Mesodermal cell (in vitro differentiated cells): ENCODE results near the gene SPATA45. TPM values are rescaled to one million over a fixed set of nuclear protein-coding genes. Genes with fewer than 3 reads are reported as not detected.
"Not testable (repeated sequence)": the region's sequence is repeated elsewhere in the genome, so short reads cannot be mapped to it uniquely, and the experiment has no call there.

Source experiments
- H3K27ac ChIP-seq: 2 replicates; pipeline ENCODE4 v1.7.0; 2013; ENCODE audit warnings: mild to moderate bottlenecking, low read depth, low read length, moderate library complexity; ENCODE audit not compliant: severe bottlenecking
- H3K36me3 ChIP-seq: 2 replicates; pipeline ENCODE4 v1.7.1; 2013; ENCODE audit warnings: mild to moderate bottlenecking, low read length, moderate library complexity; ENCODE audit not compliant: control insufficient read depth, insufficient read depth
- H3K4me1 ChIP-seq: one replicate; pipeline ENCODE4 v1.7.1; 2013; ENCODE audit warnings: mild to moderate bottlenecking, low read length; ENCODE audit not compliant: insufficient read depth, control insufficient read depth, poor library complexity, severe bottlenecking
- H3K4me3 ChIP-seq: 2 replicates; pipeline ENCODE4 v1.7.0; 2013; ENCODE audit warnings: low read length, control low read depth, mild to moderate bottlenecking; ENCODE audit not compliant: insufficient read depth, poor library complexity, severe bottlenecking; ENCODE audit errors: extremely low read depth
- H3K9me3 ChIP-seq: 2 replicates; pipeline ENCODE4 v1.7.1; 2013; ENCODE audit warnings: mild to moderate bottlenecking, low read length, moderate library complexity; ENCODE audit not compliant: control insufficient read depth
- WGBS, 2 experiments: methylation state at CpG; one replicate each; pipeline ENCODE4 v1.1.5; 2013; ENCODE audit warnings: missing lambda C conversion rate in 2 of 2; ENCODE audit not compliant: insufficient coverage in 2 of 2; 5-methylcytosine and 5-hydroxymethylcytosine counted together
- polyA plus RNA-seq, 2 experiments: library from polyadenylated mRNA; stranded (reverse); fragments of 50-300 nt; gene quantifications; one replicate each; pipeline ENCODE4 v1.2.3, GENCODE V29; 2013

The SPATA45 gene
- not detected for polyA plus RNA-seq (2013, experiment 1 of 2)
- polyA plus RNA-seq (2013, experiment 2 of 2) = not detected

DNA sequence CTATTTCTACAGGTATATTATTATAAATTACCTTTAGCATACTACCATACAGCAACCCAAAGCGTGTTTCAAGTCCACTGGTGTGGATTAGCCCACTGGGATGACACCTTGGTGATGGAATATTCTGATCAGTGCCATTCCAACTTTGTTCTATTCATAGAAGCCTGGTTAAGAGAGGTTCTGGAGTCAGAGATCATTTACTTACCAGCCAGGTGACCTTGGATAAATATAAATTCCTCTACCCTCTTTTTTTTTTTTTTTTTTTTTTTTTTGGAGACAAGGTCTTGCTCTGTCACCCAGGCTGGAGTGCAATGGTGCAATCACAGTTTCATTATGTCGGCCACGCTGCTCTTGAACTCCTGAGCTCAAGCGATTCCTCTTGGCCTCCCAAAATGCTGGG, at the start of gene SPATA45:
TSS of gene SPATA45 (minus strand) at position 101 of the 400 bp plus-strand sequence. CDS start 11,500 bp downstream, outside the sequence.
- Histone ChIP-seq H3K9me3 (no peaks in the 10 kb centered on the region), H3K27ac (no peak within 1 kb of the TSS), H3K4me3 (no peak within 1 kb of the TSS), H3K36me3 (no peaks in the 10 kb centered on the region), H3K4me1 (no peaks in the 10 kb centered on the region)
- 81 to 83% methylated on average over 3 of the region's 4 CpGs for WGBS, 2 experiments

DNA sequence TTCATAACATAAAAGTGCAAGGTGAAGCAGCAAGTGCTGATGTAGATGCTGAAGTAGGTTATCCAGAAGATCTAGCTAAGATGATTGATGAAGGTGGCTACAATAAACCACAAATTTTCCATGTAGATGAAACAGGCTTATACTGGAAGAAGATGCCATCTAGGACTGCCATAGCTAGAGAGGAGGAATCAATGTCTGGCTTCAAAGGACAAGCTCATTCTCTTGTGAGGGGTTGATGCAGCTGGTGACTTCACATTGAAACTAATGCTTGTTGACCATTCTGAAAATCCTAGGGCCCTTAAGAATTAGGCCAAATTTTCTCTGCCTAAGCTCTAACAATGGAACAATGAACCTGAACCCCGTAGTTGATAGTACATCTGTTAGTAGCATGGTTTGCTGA, 44.7 kb upstream of the SPATA45 start:
- Histone ChIP-seq H3K36me3 (peaks cover 89% of the 10 kb centered on the region), H3K9me3 (no peaks in the 10 kb centered on the region), H3K27ac (no peak overlapping the region), H3K4me3 (no peak overlapping the region), H3K4me1 (no peaks in the 10 kb centered on the region)
- no CpG with 5 or more reads among the region's 1 CpG for WGBS, 2 experiments

DNA sequence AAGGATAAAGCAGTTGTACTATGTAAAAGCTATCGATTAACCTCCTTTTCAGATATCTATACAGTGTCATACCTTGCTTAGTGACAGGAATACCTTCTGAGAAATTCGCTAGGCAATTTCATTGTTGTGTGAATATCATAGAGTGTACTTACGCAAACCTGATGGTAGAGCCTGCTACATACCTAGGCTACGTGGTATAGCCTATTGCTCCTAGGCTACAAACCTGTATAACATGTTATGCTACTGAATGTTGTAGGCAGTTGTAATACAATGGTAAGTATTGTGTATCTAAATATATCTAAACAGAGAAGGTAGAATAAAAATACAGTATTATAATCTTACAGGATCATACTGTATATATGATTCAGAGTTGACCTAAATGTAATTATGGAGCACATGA, 37.1 kb upstream of the SPATA45 start:
- Histone ChIP-seq H3K9me3 (no peaks in the 10 kb centered on the region), H3K4me3 (no peak overlapping the region), H3K4me1 (no peaks in the 10 kb centered on the region), H3K27ac (no peak overlapping the region), H3K36me3 (peaks cover 72% of the 10 kb centered on the region)
- 93 to 100% methylated on average over 2 to 3 of the region's 4 CpGs for WGBS, 2 experiments

DNA sequence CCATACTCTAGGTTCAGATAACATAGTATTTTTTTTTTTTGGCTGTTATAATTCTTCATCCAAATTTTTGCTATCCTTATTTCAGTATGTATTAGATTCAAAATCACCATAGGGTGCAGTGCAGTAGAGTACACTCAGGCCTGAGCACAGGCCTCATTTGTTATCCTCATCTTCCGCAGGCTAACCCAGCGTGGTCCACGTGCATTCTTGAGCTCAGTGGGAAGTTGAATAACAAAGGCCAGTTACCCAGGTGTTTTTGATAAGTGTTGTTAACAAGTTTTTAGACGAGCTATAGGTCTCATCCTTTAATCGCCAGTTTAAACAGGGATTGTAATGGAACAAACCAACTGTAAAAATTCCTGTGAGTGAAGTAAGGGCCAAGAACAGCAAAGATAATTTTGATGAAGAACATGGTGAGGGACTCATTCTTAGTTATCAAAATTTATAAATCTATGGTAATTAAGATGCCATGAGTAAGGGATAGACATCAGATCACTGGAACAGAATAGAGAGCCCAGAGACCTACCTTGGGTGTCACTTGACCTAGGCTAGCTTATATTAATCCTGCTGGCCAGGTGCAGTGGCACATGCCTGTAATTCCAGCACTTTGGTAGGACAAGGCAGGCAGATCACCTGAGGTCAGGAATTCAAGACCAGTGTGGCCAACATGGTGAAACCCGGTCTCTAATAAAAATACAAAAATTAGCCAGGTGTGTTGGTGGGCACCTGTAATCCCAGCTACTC, 32.7 kb upstream of the SPATA45 start:
- Histone ChIP-seq H3K4me1 (no peaks in the 10 kb centered on the region), H3K27ac (no peak overlapping the region), H3K36me3 (peaks cover 58% of the 10 kb centered on the region), H3K9me3 (no peaks in the 10 kb centered on the region), H3K4me3 (no peak overlapping the region)
- 71 to 86% methylated on average over 5 to 6 of the region's 6 CpGs for WGBS, 2 experiments

DNA sequence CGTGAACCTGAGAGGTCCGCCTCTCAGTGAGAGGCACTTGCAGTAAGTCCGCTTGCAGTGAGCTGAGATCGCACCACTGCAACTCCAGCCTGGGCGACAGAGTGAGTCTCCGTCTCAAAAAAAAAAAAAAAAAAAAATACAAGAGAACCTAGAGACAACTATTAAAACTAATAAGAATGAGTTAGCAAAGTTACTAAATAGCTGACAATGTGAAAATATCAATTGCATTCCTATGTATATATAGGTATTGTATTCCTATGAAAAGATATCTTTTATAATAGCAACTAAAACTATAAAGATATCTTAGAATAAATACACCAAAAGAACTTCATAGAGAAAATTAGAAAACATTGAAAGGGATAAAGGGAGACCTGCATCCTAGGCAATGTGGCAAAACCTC, 31.0 kb upstream of the SPATA45 start:
- H3K36me3 ChIP-seq = peaks cover 58% of the 10 kb centered on the region
- 94 to 100% methylated on average over 1 to 3 of the region's 6 CpGs for WGBS, 2 experiments
- no peak overlapping the region for H3K27ac ChIP-seq
- H3K4me3 ChIP-seq = no peak overlapping the region
- H3K9me3 ChIP-seq = no peaks in the 10 kb centered on the region
- H3K4me1 ChIP-seq = no peaks in the 10 kb centered on the region

DNA sequence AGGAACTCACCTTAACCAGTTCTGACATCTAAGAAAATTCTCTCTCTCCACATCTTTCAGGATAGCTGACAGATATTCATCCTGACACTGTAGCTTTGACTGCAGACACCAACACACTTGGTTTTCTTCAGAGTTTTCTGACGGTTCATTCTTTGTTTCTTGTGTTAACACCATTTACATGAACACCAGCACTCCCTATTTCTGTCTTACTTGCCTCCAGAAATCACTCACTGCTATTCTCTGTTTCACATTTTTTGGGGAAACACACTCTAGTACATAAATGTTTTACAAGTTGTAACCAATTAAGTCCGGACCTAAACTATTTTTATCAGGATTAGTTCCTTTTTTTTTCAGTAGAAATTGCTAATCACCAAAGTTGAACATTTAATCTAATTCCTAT, 26.1 kb upstream of the SPATA45 start:
- H3K9me3 ChIP-seq = no peaks in the 10 kb centered on the region
- H3K4me3 ChIP-seq = no peak overlapping the region
- 70 to 83% methylated on average over 1 to 2 of the region's 2 CpGs for WGBS, 2 experiments
- H3K4me1 ChIP-seq = no peaks in the 10 kb centered on the region
- H3K36me3 ChIP-seq = peaks cover 81% of the 10 kb centered on the region
- H3K27ac ChIP-seq = no peak overlapping the region

DNA sequence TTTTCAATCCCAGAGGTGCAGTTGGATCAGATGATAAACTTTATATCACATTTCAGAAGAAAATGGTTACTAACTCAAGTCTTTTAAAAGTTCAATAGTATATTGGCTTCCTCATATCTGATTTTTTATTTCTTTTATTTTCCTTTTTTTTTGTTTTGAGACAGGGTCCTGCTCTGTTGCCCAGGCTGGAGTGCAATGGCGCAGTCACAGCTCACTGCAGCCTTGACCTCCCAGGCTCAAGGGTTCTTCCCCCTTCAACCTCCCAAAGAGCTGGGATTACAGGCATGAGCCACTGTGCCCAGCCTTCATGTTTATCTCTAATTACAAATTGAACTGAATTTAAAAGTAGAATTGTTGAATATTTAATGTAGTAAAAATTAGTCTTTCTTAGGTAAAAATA, 24.5 kb upstream of the SPATA45 start:
- Histone ChIP-seq H3K4me3 (no peak overlapping the region), H3K4me1 (no peaks in the 10 kb centered on the region), H3K27ac (no peak overlapping the region), H3K9me3 (no peaks in the 10 kb centered on the region), H3K36me3 (peaks cover 79% of the 10 kb centered on the region)
- WGBS, 2 experiments = 56% methylated on average over 1 of the region's 1 CpG; no CpG with 5 or more reads in 1 of the 2 experiments

DNA sequence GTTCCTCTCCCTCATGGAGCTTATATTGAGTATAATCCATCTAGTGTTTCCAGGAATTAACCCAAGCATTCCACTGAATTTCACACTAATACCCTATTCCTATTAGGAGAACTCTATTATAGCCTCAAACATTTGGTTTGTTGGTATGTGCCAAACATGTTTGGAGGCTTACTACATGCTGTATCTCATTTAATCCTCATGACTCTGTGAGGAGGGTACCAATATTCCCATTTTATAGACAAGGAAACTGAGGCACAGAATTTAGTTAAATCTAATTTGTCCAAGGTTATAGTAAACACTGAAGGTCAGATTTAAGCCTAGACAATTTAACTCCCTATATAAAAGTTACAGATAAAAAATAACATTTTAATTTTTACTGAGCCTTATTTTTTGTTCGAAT, 19.7 kb upstream of the SPATA45 start:
- Histone ChIP-seq H3K36me3 (peaks cover 60% of the 10 kb centered on the region), H3K27ac (no peak overlapping the region), H3K4me3 (no peak overlapping the region), H3K9me3 (no peaks in the 10 kb centered on the region), H3K4me1 (no peaks in the 10 kb centered on the region)
- no CpG with 5 or more reads among the region's 1 CpG for WGBS, 2 experiments

DNA sequence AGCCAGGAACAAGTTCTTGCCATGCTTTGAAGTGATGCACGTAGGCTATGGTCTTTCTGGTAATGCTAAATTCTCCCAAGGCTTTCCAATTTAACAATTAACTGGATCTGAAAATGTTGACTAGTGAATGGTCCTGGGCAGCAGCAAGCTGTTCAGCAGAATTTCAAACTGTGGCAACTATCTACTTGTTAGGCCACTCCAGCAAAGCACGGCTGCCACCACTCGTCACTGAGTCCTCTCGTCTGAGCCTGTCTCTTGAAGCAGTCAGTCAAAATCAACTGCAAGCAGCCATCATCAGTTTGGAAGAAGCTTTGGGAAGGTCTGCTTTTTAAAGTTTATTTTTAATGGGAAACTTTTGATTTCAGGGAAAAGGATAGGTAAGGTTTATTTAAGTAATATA, 16.8 kb upstream of the SPATA45 start:
- 95 to 100% methylated on average over 4 of the region's 4 CpGs for WGBS, 2 experiments
- Histone ChIP-seq H3K36me3 (peaks cover 53% of the 10 kb centered on the region), H3K4me3 (no peak overlapping the region)

DNA sequence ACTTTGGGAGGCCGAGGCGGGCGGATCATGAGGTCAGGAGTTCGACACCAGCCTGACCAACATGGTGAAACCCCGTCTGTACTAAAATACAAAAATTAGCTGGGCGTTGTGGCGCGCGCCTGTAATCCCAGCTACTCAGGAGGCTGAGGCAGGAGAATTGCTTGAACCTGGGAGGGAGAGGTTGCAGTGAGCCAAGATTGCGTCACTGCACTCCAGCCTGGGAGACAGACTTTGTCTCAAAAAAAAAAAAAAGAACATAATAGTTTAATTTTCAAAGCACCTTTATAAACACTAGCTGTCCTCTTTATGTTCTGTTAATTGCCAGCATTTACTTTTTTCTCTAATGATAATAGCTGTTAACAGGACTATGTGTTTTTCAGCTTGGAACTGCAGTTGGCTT, 15.9 kb upstream of the SPATA45 start:
- 90 to 100% methylated on average over 2 to 9 of the region's 10 CpGs for WGBS, 2 experiments
- H3K36me3 ChIP-seq = peaks cover 45% of the 10 kb centered on the region
- H3K4me1 ChIP-seq, H3K27ac ChIP-seq, H3K4me3 ChIP-seq, H3K9me3 ChIP-seq: not testable (repeated sequence)

More for the DNA sequence above, 16.8 kb upstream of the SPATA45 start:
- no peaks in the 10 kb centered on the region for H3K4me1 ChIP-seq
- H3K27ac ChIP-seq = no peak overlapping the region
- no peaks in the 10 kb centered on the region for H3K9me3 ChIP-seq

DNA sequence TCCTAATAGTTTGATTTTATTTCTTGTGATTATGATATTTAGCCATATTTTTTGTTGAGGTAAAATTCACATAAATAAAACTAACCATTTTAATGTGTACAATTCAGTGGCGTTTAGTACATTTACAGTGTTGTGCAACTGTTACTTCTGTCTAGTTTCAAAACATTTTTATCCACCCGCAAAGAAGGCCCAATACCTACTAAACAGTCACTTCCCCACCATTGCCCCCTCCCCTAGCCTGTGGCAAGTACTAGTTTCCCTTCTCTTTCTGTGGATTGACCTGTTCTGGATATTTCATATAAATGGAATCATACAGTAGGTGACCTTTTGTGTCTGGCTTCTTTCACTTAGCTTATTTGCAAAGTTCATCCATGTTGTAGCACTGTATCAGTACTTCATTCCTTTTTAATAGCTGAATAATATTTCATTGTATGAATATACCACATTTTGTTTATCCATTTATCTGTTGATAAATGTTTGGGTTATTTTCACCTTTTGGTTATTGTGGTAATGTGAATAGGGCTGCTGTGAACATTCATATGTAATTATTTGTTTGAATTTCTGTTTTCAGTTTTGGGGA, 14.8 kb upstream of the SPATA45 start:
- Histone ChIP-seq H3K4me1 (no peaks in the 10 kb centered on the region), H3K36me3 (peaks cover 39% of the 10 kb centered on the region), H3K4me3 (no peak overlapping the region), H3K27ac (no peak overlapping the region), H3K9me3 (no peaks in the 10 kb centered on the region)
- WGBS, 2 experiments = 100% methylated on average over 2 of the region's 2 CpGs; no CpG with 5 or more reads in 1 of the 2 experiments
